A549 (cell line): Measurements from ENCODE around the gene NIPBL.

Source experiments
- MYC ChIP-seq: IDR thresholded peaks from 2 replicates; pipeline ENCODE4 v1.6.1; 2012; ENCODE audit warnings: mild to moderate bottlenecking, inconsistent platforms, low read length, improper control_type of control experiment, borderline replicate concordance
- NR3C1 ChIP-seq: fragments of >200 bp; sonication (Bioruptor Twin); formaldehyde crosslinking; IDR thresholded peaks from 3 replicates; pipeline ENCODE4 v1.6.1; 2017
- PHF8 ChIP-seq: fragments of 200-600 bp; sonication (generic); IDR thresholded peaks from 2 replicates; pipeline ENCODE4 v1.6.1; 2016; ENCODE audit warnings: low read depth, mild to moderate bottlenecking, antibody characterized with exemption, moderate library complexity, borderline replicate concordance
- SMC3 ChIP-seq: fragments of >200 bp; sonication (Bioruptor Twin); formaldehyde crosslinking; IDR thresholded peaks from 3 replicates; pipeline ENCODE4 v1.6.1; 2018; ENCODE audit warnings: inconsistent platforms

GRCh38 chr5:36953043-36953442 lies 76.5 kb downstream of the NIPBL start:
- TF ChIP-seq SMC3: no peak
- TF ChIP-seq PHF8: no peak
- no peak for TF ChIP-seq MYC
- no peak for TF ChIP-seq NR3C1
